Testis (tissue), 2 donors: ENCODE data around the gene BEND7.

Source experiments
- POLR2A ChIP-seq: fragments of 450-650 bp; IDR thresholded peaks from one replicate; pipeline ENCODE4 v1.6.1; 2017; ENCODE audit warnings: antibody characterized with exemption, mild to moderate bottlenecking, moderate library complexity
- TF ChIP-seq, protein P1 (sequence below), 3 experiments: fragments of 450-650 bp in 2 of 3; fragments of 200-600 bp in 1 of 3; sonication (generic) in 1 of 3; IDR thresholded peaks; one replicate each; pipeline ENCODE4 v1.5.1; 2016 to 2019; ENCODE audit warnings: antibody characterized with exemption in 3 of 3, mild to moderate bottlenecking in 2 of 3, moderate library complexity in 1 of 3

GRCh38 chr10:13526948-13527863 lies 1.6 kb downstream of the BEND7 start:
- TF ChIP-seq, protein P1, sequence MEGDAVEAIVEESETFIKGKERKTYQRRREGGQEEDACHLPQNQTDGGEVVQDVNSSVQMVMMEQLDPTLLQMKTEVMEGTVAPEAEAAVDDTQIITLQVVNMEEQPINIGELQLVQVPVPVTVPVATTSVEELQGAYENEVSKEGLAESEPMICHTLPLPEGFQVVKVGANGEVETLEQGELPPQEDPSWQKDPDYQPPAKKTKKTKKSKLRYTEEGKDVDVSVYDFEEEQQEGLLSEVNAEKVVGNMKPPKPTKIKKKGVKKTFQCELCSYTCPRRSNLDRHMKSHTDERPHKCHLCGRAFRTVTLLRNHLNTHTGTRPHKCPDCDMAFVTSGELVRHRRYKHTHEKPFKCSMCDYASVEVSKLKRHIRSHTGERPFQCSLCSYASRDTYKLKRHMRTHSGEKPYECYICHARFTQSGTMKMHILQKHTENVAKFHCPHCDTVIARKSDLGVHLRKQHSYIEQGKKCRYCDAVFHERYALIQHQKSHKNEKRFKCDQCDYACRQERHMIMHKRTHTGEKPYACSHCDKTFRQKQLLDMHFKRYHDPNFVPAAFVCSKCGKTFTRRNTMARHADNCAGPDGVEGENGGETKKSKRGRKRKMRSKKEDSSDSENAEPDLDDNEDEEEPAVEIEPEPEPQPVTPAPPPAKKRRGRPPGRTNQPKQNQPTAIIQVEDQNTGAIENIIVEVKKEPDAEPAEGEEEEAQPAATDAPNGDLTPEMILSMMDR (IDR thresholded peaks at IDR 0.05): no peak
- no peak for TF ChIP-seq POLR2A
